Loucy (cell line): Measurements from ENCODE around the gene ARSH.

ENCODE experiments used
- CTCF ChIP-seq: fragments of 200-600 bp; sonication (generic); conservative IDR thresholded peaks from 2 replicates; pipeline ENCODE4 v1.5.1; 2014; ENCODE audit warnings: mild to moderate bottlenecking, antibody characterized with exemption, low read length
- EZH2phosphoT487 ChIP-seq: fragments of 200-600 bp; IDR thresholded peaks from 2 replicates; pipeline ENCODE4 v1.6.1; 2018; ENCODE audit warnings: antibody characterized with exemption, mild to moderate bottlenecking, moderate library complexity, borderline replicate concordance

GRCh38 chrX:3037218-3037617 is 30.9 kb downstream of the ARSH start:
- TF ChIP-seq CTCF: no peak
- TF ChIP-seq EZH2phosphoT487: no peak
